GM12874 (cell line): ENCODE results near the gene MED17.

Experiments used
- CTCF ChIP-seq: IDR thresholded peaks from 2 replicates; pipeline ENCODE4 v1.5.1; 2011; ENCODE audit warnings: low read depth, mild to moderate bottlenecking, control low read depth, low read length, moderate library complexity; ENCODE audit not compliant: insufficient read depth

Gene MED17

GRCh38 chr11:93840180-93840579, 56.1 kb downstream of the MED17 start:
- TF ChIP-seq CTCF = no peak

GRCh38 chr11:93840981-93841380, 56.9 kb downstream of the MED17 start:
- TF ChIP-seq CTCF = no peak

GRCh38 chr11:93841446-93841845, 57.4 kb downstream of the MED17 start:
- TF ChIP-seq CTCF = no peak

- no peak for TF ChIP-seq CTCF
Observed at GRCh38 chr11:93842034-93842433, 58.0 kb downstream of the MED17 start.

- TF ChIP-seq CTCF = no peak
Observed at GRCh38 chr11:93842461-93842860, 58.4 kb downstream of the MED17 start.

- TF ChIP-seq CTCF = no peak
Observed at GRCh38 chr11:93843906-93844305, 59.8 kb downstream of the MED17 start.

GRCh38 chr11:93844568-93844967, 60.5 kb downstream of the MED17 start:
- TF ChIP-seq CTCF = no peak
